TTC549 (cell line): ENCODE results near the gene TMEM250.

ENCODE experiments used
- FAIRE-seq: peaks from 2 replicates; lab custom pipeline; 2012; peaks lifted over from hg19 to GRCh38; lab: Jason Lieb, UNC

Gene TMEM250

GRCh38 chr9:136093995-136094881 lies 24.4 kb downstream of the TMEM250 start:
- FAIRE-seq, result no peak

- FAIRE-seq, result no peak
These were observed 25.2 kb downstream of the TMEM250 start for GRCh38 chr9:136093346-136093986.

- no peak for FAIRE-seq
These were observed 25.9 kb downstream of the TMEM250 start for GRCh38 chr9:136092741-136093140.

DNA sequence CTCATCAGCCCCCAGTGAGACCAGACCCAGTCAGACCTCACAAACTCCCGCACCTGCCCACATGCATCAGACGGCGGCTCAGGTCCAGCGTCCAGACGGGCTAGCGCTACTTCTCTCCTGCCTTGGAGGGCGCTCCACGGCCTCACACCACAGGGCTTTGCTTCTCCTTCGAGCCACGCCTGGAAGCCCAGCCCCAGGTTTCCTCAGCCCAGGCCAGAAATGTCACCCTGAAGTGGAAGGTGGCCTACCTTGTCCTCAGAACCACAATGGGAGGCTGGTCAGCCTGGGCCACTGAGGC lies 26.4 kb downstream of the TMEM250 start:
- FAIRE-seq, result no peak

DNA sequence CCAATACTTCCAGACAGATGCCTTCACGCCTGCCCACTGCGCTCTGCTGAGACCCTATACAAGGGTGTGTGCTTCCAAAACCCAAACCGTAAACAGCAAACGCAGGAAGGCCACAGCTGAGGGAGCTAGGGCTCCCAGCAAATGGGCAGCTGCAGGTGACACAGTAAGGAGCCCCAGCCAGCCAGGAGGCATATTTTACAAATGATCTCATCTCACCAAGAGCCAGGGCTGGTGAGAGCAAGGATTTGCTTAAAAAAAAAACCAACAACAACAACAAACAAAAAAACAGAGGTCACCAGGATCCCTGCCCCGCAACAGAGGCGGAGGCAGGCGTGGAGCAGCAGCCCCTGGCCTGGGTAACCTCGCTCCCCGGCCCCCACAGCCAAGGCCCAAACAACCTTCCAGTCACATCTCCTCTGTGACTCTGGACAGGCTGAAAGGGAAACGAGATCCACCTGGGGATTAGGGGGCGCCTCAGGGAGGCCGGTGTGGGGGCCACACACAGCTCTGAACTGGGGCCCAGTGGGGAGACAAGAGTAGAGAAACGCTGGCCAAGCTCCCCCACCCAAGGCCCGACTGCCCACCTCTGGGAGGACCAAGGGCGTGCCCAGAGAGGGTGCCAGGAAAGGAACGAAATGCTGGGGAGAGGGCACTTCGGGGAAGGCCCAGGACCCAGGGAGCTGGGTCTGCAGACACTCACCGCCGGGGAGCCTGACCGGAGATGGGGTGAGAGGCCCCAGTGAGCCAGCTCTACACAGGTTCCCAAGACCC lies 26.9 kb downstream of the TMEM250 start:
- FAIRE-seq, result no peak

- FAIRE-seq, result no peak
These were observed 27.7 kb downstream of the TMEM250 start for GRCh38 chr9:136090768-136091581.

GRCh38 chr9:136090056-136090735 lies 28.5 kb downstream of the TMEM250 start:
- no peak for FAIRE-seq

- FAIRE-seq, result peak; percentile 68
These were observed 29.0 kb downstream of the TMEM250 start for GRCh38 chr9:136089697-136090045.

- no peak for FAIRE-seq
These were observed 29.6 kb downstream of the TMEM250 start for GRCh38 chr9:136088939-136089696.

DNA sequence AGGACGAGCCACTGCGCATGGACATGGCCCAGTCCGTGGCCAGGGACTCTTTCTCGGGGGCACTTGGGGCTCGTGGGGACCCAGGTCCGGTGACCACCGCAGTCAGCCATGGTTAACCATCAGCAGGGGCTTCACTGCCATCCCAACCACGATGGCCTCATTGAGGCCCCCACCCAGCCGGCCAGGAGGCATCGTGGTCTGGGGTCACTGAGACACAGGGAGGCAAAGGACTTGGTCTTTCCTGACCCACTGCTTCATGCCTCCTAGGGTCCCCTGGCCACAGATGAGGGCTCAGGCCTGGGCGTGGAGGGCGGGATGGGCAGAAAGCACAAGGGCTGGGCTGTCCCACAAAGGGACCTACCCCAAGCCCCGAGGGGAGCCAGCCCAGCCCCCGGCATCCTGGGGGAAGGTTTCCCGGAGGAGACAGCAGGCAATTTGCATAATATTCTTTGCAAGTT lies 30.2 kb downstream of the TMEM250 start:
- FAIRE-seq, result no peak

DNA sequence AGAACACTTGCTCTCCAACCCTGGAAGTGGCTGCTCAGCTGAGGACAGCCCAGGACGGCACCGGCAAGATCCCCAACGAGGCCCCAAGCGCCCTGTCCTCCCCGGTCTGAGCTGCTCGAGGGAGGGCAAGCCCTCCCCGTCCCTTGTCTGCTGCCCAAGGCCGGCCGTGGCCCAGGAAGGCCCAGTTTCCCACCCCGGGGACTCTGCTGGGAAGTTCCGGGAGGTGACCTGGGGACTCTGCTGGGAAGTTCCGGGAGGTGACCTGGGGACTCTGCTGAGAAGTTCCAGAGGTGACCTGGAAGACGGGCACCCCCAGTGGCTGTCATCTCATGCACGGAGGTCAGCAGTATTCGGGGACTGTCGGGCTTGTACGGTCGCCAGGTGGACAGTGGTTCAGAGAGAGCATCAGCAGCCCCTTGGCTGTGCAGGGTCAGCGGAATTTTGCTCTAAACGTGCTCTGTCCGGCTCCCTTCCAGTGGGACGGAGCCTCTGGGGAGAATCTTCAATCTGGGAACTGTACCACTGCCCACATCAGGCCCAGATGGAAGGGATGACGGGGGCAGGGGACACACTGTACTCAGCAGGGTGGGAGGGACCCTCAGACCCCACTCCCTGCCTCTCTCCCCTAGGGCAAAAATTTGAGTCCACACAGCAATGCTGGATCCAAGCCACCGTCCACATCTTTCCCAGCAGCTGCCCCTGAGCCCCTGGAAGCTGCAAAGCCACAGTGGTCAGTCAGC lies 30.8 kb downstream of the TMEM250 start:
- FAIRE-seq, result no peak

- no peak for FAIRE-seq
These were observed 31.5 kb downstream of the TMEM250 start for GRCh38 chr9:136086951-136087740.

GRCh38 chr9:136086213-136086881 lies 32.3 kb downstream of the TMEM250 start:
- FAIRE-seq, result no peak

GRCh38 chr9:136085815-136086212 lies 32.9 kb downstream of the TMEM250 start:
- FAIRE-seq, result no peak

DNA sequence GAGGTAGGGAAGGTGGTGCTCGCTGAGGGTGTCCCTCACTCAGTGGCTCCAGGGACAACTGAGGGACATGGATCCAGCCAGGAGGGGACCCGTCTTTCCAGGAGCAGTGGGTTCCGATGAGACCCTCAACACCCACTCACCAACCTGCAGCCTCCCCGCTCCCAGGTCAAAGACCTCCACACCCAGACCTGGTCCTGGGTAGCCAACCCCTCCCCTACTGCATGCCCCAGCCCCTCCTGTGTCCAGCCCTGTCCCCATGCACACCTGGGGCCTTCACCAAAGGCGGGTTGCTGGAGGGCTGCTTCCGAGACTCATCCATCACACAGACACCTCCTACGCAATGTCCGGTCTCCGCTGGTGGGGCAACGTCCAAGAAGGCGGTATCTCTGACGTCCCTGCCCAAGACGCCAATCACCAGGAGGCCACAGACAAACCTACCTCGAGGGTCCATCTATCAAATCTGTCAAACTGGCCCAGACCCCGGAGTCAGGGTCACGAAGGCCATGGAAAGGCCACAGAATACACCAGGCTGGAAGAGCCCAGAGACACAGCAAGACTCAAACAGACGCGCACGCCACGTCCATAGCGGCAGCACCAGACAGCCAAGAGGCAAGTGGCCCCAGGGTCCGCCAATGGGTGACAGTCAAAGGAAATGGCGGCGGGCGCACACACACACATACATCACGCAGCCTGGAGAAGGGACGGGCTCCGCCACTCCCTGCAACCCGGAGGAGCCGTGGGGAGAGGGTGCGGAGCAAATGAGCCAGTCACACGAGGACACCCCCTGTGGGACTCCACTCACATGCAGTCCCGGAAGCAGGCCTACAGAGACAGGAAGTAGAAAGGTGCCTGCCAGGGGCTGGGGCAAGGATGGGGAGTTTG lies 34.4 kb downstream of the TMEM250 start:
- FAIRE-seq, result no peak

GRCh38 chr9:136083558-136084062 lies 35.1 kb downstream of the TMEM250 start:
- no peak for FAIRE-seq
